Measurements from ENCODE around the gene MYL11. TPM values are rescaled to one million over a fixed set of nuclear protein-coding genes. Genes with fewer than 3 reads are reported as not detected.
A peak's percentile ranks its signal among the peaks of the same experiment; 100 is the strongest.

MYL11 gene
- total RNA-seq, 1 experiment from 2014 or later: 1.4 TPM

- Histone ChIP-seq H2AFZ (peak overlapping the region; percentile 52), H3K9me3 (ENCODE audit: insufficient read depth, low read depth) (no peaks in the 10 kb centered on the region), H4K20me1 (ENCODE audit: insufficient read depth) (no peaks in the 10 kb centered on the region), H3K4me1 (replicated peaks; ENCODE audit: insufficient read depth) (peaks cover 7% of the 10 kb centered on the region; the same call in 1 of the 2 replicates), H3K4me2 (peak overlapping the region; percentile 81), H3K36me3 (ENCODE audit: low read depth) (peaks cover 3% of the 10 kb centered on the region; the same call in 1 of the 2 replicates), H3K9me2 (ENCODE audit: insufficient read depth) (no peaks in the 10 kb centered on the region), H3K79me2 (ENCODE audit: low read depth) (no peaks in the 10 kb centered on the region), H3F3A (ENCODE audit: insufficient read depth, low read depth) (peaks cover 46% of the 10 kb centered on the region), H3K27ac (peak overlapping the region; percentile 49; the same call in 1 of the 2 replicates), H3K4me3 (peak overlapping the region; percentile 69; the same call in 1 of the 2 replicates), H3K27me3 (ENCODE audit: insufficient read depth, low read depth) (no peaks in the 10 kb centered on the region)
- TF ChIP-seq CTCF (conservative IDR thresholded peaks at IDR 0.05) (no peak; the same call in 1 of the 2 replicates), EZH2 (IDR thresholded peaks at IDR 0.05; ENCODE audit: low read depth) (no peak)
- intact Hi-C loops (cut with micrococcal nuclease; ENCODE audit: unreplicated experiment): no loop called here
- CTCF ChIA-PET: interaction anchor here (0.6 to 1.5 kb wide), 4 partner anchors 11 to 275 kb away, joined by 3 to 11 read pairs (median 6); partner anchors contain the start of gene DCTPP1
- BruUV-seq (replicated peaks): no TSS peak
- no peak for DNase-seq
- POLR2A ChIA-PET (ENCODE audit: unreplicated experiment): interaction anchor here (0.6 to 1.3 kb wide), 5 partner anchors 17 to 237 kb away, joined by 3 to 16 read pairs (median 3); no protein-coding TSS in a partner anchor
Observed at GRCh38 chr16:30418350-30419181, 44.0 kb downstream of the MYL11 start.

- Histone ChIP-seq H3K4me2 (no peak overlapping the region), H3K9me2 (ENCODE audit: insufficient read depth) (no peaks in the 10 kb centered on the region), H2AFZ (no peak overlapping the region), H4K20me1 (ENCODE audit: insufficient read depth) (no peaks in the 10 kb centered on the region), H3K4me1 (replicated peaks; ENCODE audit: insufficient read depth) (peaks cover 7% of the 10 kb centered on the region; the same call in 1 of the 2 replicates), H3K4me3 (no peak overlapping the region), H3K36me3 (ENCODE audit: low read depth) (0 out of 2 replicates have a peak, but pooled peaks cover 7% of the 10 kb centered on the region), H3F3A (ENCODE audit: insufficient read depth, low read depth) (peaks cover 34% of the 10 kb centered on the region), H3K27me3 (ENCODE audit: insufficient read depth, low read depth) (no peaks in the 10 kb centered on the region), H3K9me3 (ENCODE audit: insufficient read depth, low read depth) (no peaks in the 10 kb centered on the region), H3K79me2 (ENCODE audit: low read depth) (0 out of 2 replicates have a peak, but pooled peaks cover 9% of the 10 kb centered on the region), H3K27ac (no peak overlapping the region)
- ChIA-PET POLR2A (ENCODE audit: unreplicated experiment) (no interaction called here), CTCF (interaction anchor here (0.6 kb wide), 1 partner anchor 477 kb away, joined by 4 read pairs; no protein-coding TSS in a partner anchor)
- intact Hi-C loops (cut with micrococcal nuclease; ENCODE audit: unreplicated experiment): no loop called here
- DNase-seq: no peak
- no TSS peak for BruUV-seq (replicated peaks)
- TF ChIP-seq CTCF (conservative IDR thresholded peaks at IDR 0.05): no peak
- no peak for TF ChIP-seq EZH2 (IDR thresholded peaks at IDR 0.05; ENCODE audit: low read depth)
Observed at GRCh38 chr16:30421010-30421409, 46.4 kb downstream of the MYL11 start.

Other genes starting within 250 kb of the MYL11 start
- gene CORO1A, start 191.2 kb upstream of the MYL11 start, total RNA-seq (2021): 7.9 and 12.2 TPM in 2 replicates
- 258 and 379 TPM in 2 replicates for gene BOLA2B, start 181.1 kb upstream of the MYL11 start, total RNA-seq (2021)
- 100 and 252 TPM in 2 replicates for gene SLX1A, start 180.9 kb upstream of the MYL11 start, total RNA-seq (2021)
- gene SULT1A3, start 175.5 kb upstream of the MYL11 start, total RNA-seq (2021): 95.2 and 103 TPM in 2 replicates
- 24.6 and 30.6 TPM in 2 replicates for gene NPIPB13, start 126.3 kb upstream of the MYL11 start, total RNA-seq (2021)
- gene CD2BP2, start 19.5 kb upstream of the MYL11 start, total RNA-seq (2021): 84.6 TPM in 2 replicates
- 85.0 and 90.8 TPM in 2 replicates for gene TBC1D10B, start 4.3 kb upstream of the MYL11 start, total RNA-seq (2021)
- 6.7 and 7.6 TPM in 2 replicates for gene SEPTIN1, start 7.8 kb downstream of the MYL11 start, total RNA-seq (2021)
- 20.1 and 25.9 TPM in 2 replicates for gene ZNF48, start 20.6 kb downstream of the MYL11 start, total RNA-seq (2021)
- 19.0 and 21.9 TPM in 2 replicates for gene ZNF771, start 32.8 kb downstream of the MYL11 start, total RNA-seq (2021)
- 80.4 and 109 TPM in 2 replicates for gene DCTPP1, start 55.2 kb downstream of the MYL11 start, total RNA-seq (2021)
- 66.8 and 67.2 TPM in 2 replicates for gene SEPHS2, start 71.1 kb downstream of the MYL11 start, total RNA-seq (2021)
- 0.50 TPM in 1 of 2 replicates, not detected in the other for gene ITGAL, start 97.9 kb downstream of the MYL11 start, total RNA-seq (2021)
- gene ZNF768, start 151.8 kb downstream of the MYL11 start, total RNA-seq (2021): 64.2 and 68.4 TPM in 2 replicates
- 14.5 and 17.9 TPM in 2 replicates for gene ZNF747, start 160.1 kb downstream of the MYL11 start, total RNA-seq (2021)
- 12.3 and 12.4 TPM in 2 replicates for gene ZNF764, start 183.6 kb downstream of the MYL11 start, total RNA-seq (2021)
- 13.1 and 25.7 TPM in 2 replicates for gene ZNF688, start 196.9 kb downstream of the MYL11 start, total RNA-seq (2021)
- gene ZNF785, start 210.9 kb downstream of the MYL11 start, total RNA-seq (2021): 30.9 and 39.8 TPM in 2 replicates
- 9.1 and 10.1 TPM in 2 replicates for gene ZNF689, start 235.6 kb downstream of the MYL11 start, total RNA-seq (2021)